ENCODE results near the gene RNF169. TPM values are rescaled to one million over a fixed set of nuclear protein-coding genes. Genes with fewer than 3 reads are reported as not detected.

The RNF169 gene
- total and polyA plus RNA-seq, 2 donors (not counting 1 experiment from before 2014, with no cell fraction given) = 12.3 to 32.2 TPM

GRCh38 chr11:74723511-74723910, 25.1 kb upstream of the RNF169 start:
- Histone ChIP-seq H3K9me3 (ENCODE audit: control insufficient read depth, insufficient read depth, low read depth, low read length) (no peaks in the 10 kb centered on the region), H3K36me3 (ENCODE audit: control insufficient read depth, insufficient read depth, low read length) (no peaks in the 10 kb centered on the region), H3K4me3 (replicated peaks in 1 of 4; ENCODE audit: control extremely low read depth in 1 of 4, insufficient read depth in 1 of 4, low read depth in 3 of 4, low read length in 4 of 4) (no peak overlapping the region), H3K27me3 (ENCODE audit: control insufficient read depth, insufficient read depth, low read length) (peaks cover 7% of the 10 kb centered on the region), H3K9ac (ENCODE audit: insufficient read depth, low read length) (no peak overlapping the region), H2AFZ (ENCODE audit: low read length) (no peak overlapping the region), H3K27ac (ENCODE audit: insufficient read depth, low read length) (no peak overlapping the region), H3K4me1 (ENCODE audit: control insufficient read depth, extremely low read depth, insufficient read depth, low read length) (peaks cover 2% of the 10 kb centered on the region), H3K4me2 (ENCODE audit: extremely low read depth, insufficient read depth, low read length) (no peak overlapping the region), H3K79me2 (ENCODE audit: control insufficient read depth, insufficient read depth, low read length) (no peaks in the 10 kb centered on the region), H4K20me1 (ENCODE audit: control insufficient read depth, extremely low read depth, insufficient read depth, low read length) (no peaks in the 10 kb centered on the region)
- no peak for TF ChIP-seq EZH2 (IDR thresholded peaks at IDR 0.05; ENCODE audit: low read length, missing control alignments)
- no peak for TF ChIP-seq CTCF (conservative IDR thresholded peaks at IDR 0.05 in 1 of 2, IDR thresholded peaks at IDR 0.05 in 1 of 2; ENCODE audit: low read depth in 1 of 2, low read length in 2 of 2)
- DNase-seq (ENCODE audit: low read depth in 2 of 2) = no peak

- TF ChIP-seq EZH2 (IDR thresholded peaks at IDR 0.05; ENCODE audit: low read length, missing control alignments) (peak; percentile 10), CTCF (conservative IDR thresholded peaks at IDR 0.05 in 1 of 2, IDR thresholded peaks at IDR 0.05 in 1 of 2; ENCODE audit: low read depth in 1 of 2, low read length in 2 of 2) (no peak)
- H3K27ac ChIP-seq (ENCODE audit: insufficient read depth, low read length) = no peak overlapping the region
- H3K79me2 ChIP-seq (ENCODE audit: control insufficient read depth, insufficient read depth, low read length) = no peaks in the 10 kb centered on the region
- H3K27me3 ChIP-seq (ENCODE audit: control insufficient read depth, insufficient read depth, low read length) = peaks cover 28% of the 10 kb centered on the region
- no peak overlapping the region for H3K4me2 ChIP-seq (ENCODE audit: extremely low read depth, insufficient read depth, low read length)
- no peak overlapping the region for H3K4me3 ChIP-seq (replicated peaks in 1 of 4; ENCODE audit: control extremely low read depth in 1 of 4, insufficient read depth in 1 of 4, low read depth in 3 of 4, low read length in 4 of 4)
- no peaks in the 10 kb centered on the region for H3K36me3 ChIP-seq (ENCODE audit: control insufficient read depth, insufficient read depth, low read length)
- no peaks in the 10 kb centered on the region for H4K20me1 ChIP-seq (ENCODE audit: control insufficient read depth, extremely low read depth, insufficient read depth, low read length)
- H2AFZ ChIP-seq (ENCODE audit: low read length) = no peak overlapping the region
- H3K9me3 ChIP-seq (ENCODE audit: control insufficient read depth, insufficient read depth, low read depth, low read length) = no peaks in the 10 kb centered on the region
- DNase-seq (ENCODE audit: low read depth in 2 of 2) = peak in 1 of 2 donors; percentile 27
- H3K4me1 ChIP-seq (ENCODE audit: control insufficient read depth, extremely low read depth, insufficient read depth, low read length) = peaks cover 2% of the 10 kb centered on the region
- no peak overlapping the region for H3K9ac ChIP-seq (ENCODE audit: insufficient read depth, low read length)
These were observed 22.9 kb upstream of the RNF169 start for GRCh38 chr11:74725701-74726100.

- H3K9me3 ChIP-seq (ENCODE audit: control insufficient read depth, insufficient read depth, low read depth, low read length) = no peaks in the 10 kb centered on the region
- TF ChIP-seq CTCF (conservative IDR thresholded peaks at IDR 0.05 in 1 of 2, IDR thresholded peaks at IDR 0.05 in 1 of 2; ENCODE audit: low read depth in 1 of 2, low read length in 2 of 2) (peak; percentile 96 to 98), EZH2 (IDR thresholded peaks at IDR 0.05; ENCODE audit: low read length, missing control alignments) (peak; percentile 13)
- no peak overlapping the region for H3K4me3 ChIP-seq (replicated peaks in 1 of 4; ENCODE audit: control extremely low read depth in 1 of 4, insufficient read depth in 1 of 4, low read depth in 3 of 4, low read length in 4 of 4)
- no peak overlapping the region for H2AFZ ChIP-seq (ENCODE audit: low read length)
- no peaks in the 10 kb centered on the region for H4K20me1 ChIP-seq (ENCODE audit: control insufficient read depth, extremely low read depth, insufficient read depth, low read length)
- peak; percentile 50 to 80 for DNase-seq (ENCODE audit: low read depth in 2 of 2)
- peaks cover 35% of the 10 kb centered on the region for H3K27me3 ChIP-seq (ENCODE audit: control insufficient read depth, insufficient read depth, low read length)
- no peaks in the 10 kb centered on the region for H3K79me2 ChIP-seq (ENCODE audit: control insufficient read depth, insufficient read depth, low read length)
- H3K9ac ChIP-seq (ENCODE audit: insufficient read depth, low read length) = no peak overlapping the region
- H3K27ac ChIP-seq (ENCODE audit: insufficient read depth, low read length) = no peak overlapping the region
- H3K4me2 ChIP-seq (ENCODE audit: extremely low read depth, insufficient read depth, low read length) = no peak overlapping the region
- H3K36me3 ChIP-seq (ENCODE audit: control insufficient read depth, insufficient read depth, low read length) = no peaks in the 10 kb centered on the region
- H3K4me1 ChIP-seq (ENCODE audit: control insufficient read depth, extremely low read depth, insufficient read depth, low read length) = peaks cover 2% of the 10 kb centered on the region
These were observed 22.0 kb upstream of the RNF169 start for GRCh38 chr11:74726547-74727182.
